D341Med (cell line): ENCODE results near the gene LRIG3.

Experiments used
- DNase-seq: peaks from one replicate; pipeline ENCODE4 v3.0.0; 2012; ENCODE audit warnings: low spot score

The LRIG3 gene

DNA sequence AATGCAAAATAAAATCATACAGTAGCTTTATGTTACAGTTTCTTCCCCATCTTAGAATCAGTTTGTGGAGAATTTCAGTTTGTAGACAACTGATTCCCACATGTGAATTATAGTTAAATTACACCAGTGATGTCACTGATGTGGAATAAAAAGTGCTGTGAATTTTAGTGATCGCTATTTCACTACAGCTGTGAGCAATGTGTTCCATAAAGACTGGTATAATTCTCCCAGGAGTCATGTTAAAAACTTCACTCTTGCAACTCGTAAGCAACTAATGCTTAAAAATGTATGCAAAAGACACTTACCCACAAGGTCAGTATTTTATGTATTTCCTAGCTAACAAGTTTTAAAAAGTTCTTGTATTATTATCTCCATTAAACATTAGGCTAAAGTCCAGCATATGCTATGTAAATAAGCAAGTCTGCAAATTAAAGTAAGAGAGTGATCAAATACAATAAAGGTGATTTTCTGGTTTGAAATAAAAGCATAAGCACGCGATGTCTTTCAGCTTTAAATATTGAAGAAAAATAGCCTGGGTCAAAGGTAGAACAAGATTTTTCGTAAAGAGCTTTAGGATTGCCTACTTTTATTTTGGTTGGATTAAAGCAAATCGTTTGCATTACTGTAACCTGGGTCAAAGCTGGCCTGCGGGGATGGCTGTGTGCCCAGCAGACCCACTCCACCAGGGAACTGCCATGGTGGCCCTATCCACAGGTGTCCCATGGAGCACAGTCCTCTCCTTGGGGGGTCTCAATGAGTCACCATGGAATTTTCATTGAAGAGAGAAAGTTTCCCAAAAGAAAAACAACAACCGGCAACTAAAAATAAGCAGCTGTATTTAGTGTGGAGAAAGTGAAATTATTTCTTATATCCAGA lies 12.7 kb upstream of the LRIG3 start:
- DNase-seq = no peak

- no peak for DNase-seq
Measured at GRCh38 chr12:58931518-58931917, 11.2 kb upstream of the LRIG3 start.

DNA sequence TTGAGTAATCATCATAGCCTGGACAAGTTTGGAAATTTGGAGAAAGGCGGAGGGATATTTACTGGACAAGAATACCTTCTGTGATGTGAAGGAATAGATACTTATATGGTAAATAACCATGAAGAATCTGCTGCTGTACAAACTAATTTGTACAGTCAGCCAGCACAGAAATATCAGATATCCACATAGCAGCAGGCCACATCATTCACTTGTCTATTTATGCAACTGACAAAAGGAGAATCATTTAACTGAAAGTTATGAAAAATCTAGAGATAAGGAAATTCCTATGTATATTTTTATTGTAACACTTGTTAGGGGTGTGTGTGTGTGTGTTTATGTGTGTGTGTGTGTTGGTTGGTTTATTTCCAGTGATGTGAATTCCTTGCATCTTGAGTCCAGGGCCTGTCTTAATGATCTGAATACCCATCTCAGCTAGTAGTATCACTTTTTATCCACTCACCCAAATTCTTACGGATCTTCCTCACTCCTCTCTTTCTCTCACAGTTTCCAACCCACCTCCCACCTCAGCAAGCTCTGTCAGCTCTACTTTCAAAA lies 10.5 kb upstream of the LRIG3 start:
- no peak for DNase-seq

GRCh38 chr12:58927120-58927519 lies 6.8 kb upstream of the LRIG3 start:
- no peak for DNase-seq

GRCh38 chr12:58926586-58926985 lies 6.3 kb upstream of the LRIG3 start:
- no peak for DNase-seq

DNA sequence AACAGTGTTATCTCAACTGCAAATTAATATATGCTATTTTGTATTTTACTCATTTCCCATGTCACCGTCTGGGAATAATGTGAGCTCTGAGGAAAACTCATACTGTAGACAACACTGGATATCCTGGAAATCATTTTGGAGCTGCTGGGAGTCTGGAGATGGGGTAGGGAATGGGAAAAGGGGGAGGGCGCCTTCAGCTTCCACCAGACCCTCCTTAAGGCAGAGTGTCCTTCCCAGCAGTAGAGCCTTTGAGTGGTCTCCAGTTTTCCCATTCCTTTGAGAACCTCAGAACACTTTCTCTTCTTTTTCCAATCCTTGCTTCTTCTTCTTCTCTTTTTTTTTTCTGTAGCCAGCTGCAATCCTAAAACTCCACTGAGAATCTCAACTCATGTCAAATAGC lies 5.4 kb upstream of the LRIG3 start:
- DNase-seq = no peak

DNA sequence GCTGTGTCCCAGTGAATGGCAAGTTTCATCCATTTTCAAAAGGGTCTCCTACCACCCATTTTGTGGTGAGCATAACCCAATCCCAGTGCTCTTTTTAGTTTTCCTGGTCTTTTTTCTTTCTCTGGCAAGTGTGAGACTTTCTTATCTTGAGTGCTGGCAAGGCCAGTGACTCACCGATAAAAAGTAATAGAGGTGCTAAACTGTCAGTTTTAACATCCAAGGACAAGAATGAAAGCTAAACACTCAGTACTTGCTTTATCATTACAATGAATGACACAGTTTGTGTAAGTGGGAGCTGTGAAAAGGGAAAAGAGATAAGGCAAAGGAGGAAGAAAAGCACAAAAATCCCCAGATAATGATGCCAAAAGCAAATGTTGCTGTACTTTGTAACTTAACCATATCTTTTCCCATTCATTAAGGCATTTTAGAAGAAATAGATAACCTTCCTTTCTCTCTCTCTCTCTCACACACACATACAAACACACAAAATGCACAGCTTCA lies 4.9 kb upstream of the LRIG3 start:
- no peak for DNase-seq

DNA sequence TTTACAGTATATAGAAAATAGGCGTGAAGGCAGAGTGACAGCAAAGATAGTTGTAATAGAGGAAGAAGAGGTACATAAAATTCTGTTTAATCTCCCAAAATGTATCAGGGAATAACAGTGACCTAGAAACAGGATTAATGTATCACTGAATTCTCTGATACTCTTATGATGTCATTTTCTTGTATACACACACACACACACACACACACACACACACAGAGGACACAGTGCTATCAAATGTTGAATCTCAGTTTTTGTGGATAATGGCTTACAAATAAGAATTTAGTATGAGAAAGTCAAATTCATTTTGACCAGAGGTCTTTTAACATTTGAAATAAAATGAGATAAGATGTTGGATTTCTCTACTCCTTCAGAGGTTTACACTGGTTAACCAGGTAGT lies 4.3 kb upstream of the LRIG3 start:
- no peak for DNase-seq

DNA sequence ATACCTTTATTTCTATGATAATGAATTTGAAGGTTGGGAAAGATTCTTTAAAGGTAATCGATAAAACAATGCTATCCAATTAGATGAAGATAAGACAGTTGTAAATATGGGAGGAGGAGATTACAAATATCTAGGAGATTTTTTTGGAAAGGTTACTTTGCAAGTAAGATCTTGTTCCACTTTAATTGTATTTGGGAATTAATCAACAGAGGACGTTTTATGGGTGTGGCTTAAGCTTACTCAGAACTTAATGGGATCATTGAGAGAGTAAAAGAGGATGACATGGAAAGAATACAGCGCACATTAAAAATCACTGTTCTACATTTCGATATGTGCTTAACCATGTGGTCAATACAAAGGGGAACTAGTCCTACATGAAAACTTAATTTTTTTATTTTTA lies 3.5 kb upstream of the LRIG3 start:
- no peak for DNase-seq

GRCh38 chr12:58922849-58923248 lies 2.5 kb upstream of the LRIG3 start:
- DNase-seq = no peak

- no peak for DNase-seq
Measured at GRCh38 chr12:58920961-58921861, 907 bp upstream of the LRIG3 start.

DNA sequence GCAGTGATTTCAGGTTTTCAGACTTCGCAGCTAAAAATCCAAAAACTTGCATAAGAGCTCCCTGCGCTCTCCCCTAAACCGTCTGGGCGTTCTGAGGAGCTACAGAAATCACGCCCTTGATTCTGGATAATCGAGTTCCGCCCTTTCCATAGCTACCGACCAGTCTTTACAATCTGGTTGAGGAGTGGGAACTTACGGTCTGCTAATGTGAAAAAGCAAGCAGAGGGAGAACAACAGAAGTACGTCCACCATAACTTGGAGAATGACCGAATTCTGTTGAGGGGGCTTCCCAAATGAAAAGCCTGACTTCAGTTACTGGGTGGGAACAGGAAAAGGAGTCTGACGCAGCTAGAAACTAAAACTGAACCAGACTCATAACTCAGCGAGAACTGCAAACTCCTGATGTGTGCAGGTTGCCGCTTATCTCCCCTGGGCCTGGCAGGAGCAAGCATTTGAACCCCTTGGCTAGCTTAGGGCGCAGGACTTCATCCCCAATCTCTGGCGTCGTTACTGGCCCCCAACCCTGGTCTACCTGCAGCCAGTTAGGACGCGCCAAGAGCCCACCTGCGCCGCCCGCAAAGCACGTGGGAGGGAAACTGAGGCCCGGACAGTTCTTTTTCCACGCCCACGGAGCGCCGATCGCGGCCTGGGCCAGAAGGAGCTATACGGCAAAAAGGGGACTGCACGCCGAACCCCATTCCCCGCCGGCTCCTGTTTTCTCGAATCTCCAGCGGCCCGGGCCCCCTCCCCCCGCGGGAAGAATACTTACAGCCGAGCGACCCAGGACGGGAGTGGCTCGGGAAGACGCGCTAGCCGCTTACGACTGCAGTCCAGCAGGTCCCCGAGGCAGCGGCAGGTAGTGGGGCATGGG lies 838 bp downstream of the LRIG3 start:
- DNase-seq = peak; percentile 33

DNA sequence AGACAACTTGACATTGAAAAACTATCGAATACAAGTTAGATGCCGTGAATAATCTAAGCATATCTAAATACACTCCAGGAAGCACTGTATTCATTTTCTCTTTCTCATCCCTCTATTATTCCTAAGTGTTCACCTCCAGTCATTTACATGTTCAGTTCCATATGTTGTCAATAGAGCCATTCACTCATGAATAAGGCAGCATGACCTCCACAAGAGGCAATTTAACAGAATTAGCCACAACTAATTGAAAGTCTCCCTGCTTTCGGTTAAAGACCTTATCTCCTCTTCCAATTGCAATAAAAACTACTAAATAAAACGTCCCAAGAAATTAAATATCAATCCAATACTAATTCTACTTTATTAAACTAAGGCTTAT lies 1.8 kb downstream of the LRIG3 start:
- DNase-seq = no peak

DNA sequence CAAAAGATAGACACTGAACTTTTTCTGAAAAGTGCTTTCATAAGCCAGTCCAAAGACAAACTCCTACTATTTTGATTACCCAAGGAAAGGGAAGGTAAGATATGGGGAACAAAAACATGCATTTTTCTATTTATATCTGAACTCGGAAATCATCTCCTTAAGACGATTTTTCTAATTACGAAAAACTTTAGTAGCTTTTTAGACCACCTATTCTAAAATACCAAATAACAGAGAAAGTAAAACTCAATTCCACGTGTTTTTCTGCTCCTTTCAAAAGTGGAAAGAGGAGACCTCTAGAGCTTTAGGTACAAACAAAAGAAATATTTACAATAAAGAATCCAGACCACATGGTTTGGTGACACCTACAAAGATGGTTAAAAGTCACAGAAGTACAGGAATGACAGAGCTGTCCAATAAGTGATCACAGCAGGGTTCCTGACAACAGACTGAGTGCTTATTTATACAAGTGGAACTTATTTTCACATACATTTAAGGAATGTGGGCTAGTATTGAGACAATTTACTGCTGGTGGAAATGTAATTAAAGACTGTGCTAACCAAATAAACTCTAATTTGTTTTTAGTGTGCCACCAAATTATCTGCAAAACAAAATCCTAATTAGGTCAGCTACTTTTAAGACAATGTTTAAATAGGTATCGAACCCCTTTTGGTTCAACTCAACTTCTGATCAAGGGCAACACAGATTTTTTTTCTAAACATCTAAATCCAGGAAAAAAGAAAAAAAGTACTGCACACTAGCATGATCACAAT lies 2.4 kb downstream of the LRIG3 start:
- DNase-seq = no peak

DNA sequence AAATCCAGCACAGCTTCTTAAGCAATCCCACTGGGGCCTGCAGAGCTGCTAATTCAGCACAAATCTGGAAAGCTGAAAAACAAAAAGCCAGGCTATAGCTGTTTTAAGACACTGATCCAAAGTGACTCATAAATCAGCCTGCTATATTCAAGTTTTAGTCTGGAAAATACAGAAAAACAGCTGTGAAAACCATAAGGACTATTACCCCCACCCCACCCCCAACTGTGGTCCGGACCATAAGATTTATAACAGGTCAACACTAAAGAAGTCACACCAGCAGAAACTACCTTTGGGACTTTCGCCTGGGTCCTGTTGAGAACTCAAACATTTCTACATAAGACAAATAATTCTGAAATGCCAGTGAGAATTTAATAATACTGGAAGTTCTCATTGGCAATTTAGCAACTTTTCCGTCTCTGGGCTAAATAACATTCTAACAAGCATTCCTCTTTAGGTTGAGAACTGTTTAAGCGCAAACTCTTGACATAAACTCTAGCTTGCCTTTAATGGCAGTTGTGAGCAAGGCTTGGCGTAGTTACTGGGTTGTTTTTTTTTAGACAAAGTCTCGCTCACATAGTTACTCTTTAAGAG lies 3.3 kb downstream of the LRIG3 start:
- no peak for DNase-seq

DNA sequence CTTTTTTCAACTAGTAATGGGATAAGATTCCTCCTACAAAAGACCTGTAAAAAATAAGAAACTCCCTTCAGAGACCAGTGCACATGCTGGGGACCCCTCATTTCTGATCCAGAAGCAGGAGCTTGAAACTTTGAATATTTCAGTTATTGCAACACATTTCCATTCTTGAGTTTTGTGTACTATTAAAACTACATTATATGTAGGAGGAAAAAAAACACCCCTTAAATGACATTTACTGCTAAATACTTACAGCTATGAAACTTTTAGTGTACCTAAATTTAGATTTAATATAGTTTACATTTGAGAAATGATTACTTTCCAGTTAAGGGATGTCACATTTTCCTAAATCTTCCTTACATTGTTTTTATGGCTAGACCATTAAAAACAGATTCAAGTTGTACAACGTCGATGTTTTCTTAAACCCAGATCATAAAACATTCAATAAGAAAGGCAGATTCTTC lies 4.1 kb downstream of the LRIG3 start:
- DNase-seq = no peak

DNA sequence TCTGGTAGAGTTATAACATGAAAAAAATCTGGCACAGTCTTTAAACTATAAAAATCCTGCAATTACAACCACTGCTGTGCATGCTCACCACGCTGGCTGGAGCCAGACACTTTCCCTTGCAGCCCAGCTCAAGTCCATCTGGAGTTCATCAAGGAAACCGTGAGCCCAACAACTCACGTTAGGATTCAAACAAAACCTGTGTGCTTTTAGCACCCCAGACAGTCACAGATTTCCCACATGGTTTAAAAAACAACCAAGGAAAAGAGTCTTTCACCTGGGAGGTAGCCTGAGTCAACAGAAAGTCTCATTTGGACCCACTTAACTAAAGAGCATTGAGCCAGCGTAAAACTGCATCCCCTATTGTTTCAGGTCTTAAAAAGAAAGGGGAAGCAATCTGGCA lies 4.7 kb downstream of the LRIG3 start:
- DNase-seq = no peak

- DNase-seq = no peak
Measured at GRCh38 chr12:58915037-58915436, 5.3 kb downstream of the LRIG3 start.

GRCh38 chr12:58914457-58914856 lies 5.8 kb downstream of the LRIG3 start:
- no peak for DNase-seq

GRCh38 chr12:58907391-58907790 lies 12.9 kb downstream of the LRIG3 start:
- no peak for DNase-seq
